ES-I3 (cell line): ENCODE results near the gene ATRN.
"Not testable (repeated sequence)": the region's sequence is repeated elsewhere in the genome, so short reads cannot be mapped to it uniquely, and the experiment has no call there.

Experiments
- H3K36me3 ChIP-seq: 2 replicates; pipeline ENCODE4 v1.6.1; 2013; ENCODE audit warnings: mild to moderate bottlenecking, low read length, control low read depth, moderate library complexity; ENCODE audit not compliant: insufficient read depth
- H3K4me1 ChIP-seq: 2 replicates; pipeline ENCODE4 v1.6.1; 2013; ENCODE audit warnings: mild to moderate bottlenecking, control low read depth, low read length; ENCODE audit not compliant: insufficient read depth
- H3K9ac ChIP-seq: 2 replicates; pipeline ENCODE4 v1.6.1; 2013; ENCODE audit warnings: low read depth, mild to moderate bottlenecking, low read length, moderate library complexity
- H3K9me3 ChIP-seq: 2 replicates; pipeline ENCODE4 v1.6.1; 2013; ENCODE audit warnings: mild to moderate bottlenecking, low read length, moderate library complexity; ENCODE audit not compliant: control insufficient read depth, insufficient read depth

Gene ATRN

DNA sequence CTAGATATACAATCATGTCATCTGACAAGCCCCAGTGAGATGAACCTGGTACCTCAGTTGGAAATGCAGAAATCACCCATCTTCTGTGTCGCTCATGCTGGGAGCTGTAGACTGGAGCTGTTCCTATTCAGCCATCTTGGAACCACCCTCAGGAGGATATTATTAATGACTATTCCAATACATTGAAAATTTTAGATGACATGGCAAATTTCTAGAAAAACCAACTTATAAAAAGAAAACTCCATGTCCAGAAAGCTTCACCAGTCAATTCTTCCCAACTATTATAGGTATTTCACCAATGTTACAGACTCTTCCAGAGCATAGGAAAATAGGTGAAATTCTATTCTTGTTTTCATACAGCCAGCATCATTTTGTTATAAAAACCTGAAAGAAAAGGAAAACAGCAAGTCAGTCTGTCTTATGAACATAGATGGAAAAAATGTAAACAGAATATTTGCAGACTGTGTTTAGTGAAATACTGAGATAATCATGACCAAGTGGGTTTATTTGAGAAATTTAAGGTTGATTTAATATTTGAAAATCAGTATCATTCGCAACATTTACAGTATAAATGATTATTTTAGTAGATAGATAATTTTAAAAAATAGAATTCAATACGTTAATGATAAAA is 43.3 kb downstream of the ATRN start:
- Histone ChIP-seq H3K36me3 (no peaks in the 10 kb centered on the region), H3K9ac (no peak overlapping the region), H3K4me1 (no peaks in the 10 kb centered on the region), H3K9me3 (no peaks in the 10 kb centered on the region)

DNA sequence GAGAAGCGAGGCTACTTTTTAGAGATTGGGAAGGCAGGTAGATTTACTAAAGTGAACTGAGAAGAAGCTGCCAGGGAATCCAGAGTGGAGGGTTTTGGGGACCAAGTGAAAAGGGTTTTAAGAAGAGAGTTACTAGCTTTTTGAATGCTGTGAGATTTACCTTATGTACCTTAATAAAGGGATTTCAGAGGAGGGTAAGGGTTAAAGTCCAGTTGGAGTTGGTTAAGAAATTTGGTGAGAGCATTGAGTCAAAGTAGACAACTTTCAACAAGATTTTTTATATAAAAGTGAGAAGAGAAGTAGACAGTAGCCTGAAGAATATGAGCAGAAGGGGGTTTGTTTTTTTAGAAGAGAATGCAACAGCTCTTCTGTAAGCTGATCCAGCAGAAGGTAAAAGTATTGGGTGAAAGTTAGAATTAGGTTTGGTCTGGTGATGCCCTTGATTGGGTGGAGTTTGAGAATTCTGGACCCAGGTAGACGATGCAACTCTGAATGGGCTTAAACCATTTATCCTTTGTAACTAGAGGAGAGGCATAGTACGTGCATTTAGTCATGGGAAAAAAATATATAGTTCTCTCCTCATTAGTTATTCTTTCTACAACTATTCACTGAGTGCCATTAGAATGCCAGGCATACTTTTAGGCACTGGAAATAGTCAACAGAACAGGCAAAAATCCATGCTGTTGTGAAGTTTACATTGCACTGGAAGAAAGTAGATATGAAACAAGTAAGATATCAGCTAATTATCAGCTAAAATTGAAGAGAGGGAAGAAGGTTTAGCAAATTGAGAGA is 44.8 kb downstream of the ATRN start:
- Histone ChIP-seq H3K9me3 (no peaks in the 10 kb centered on the region), H3K9ac (no peak overlapping the region), H3K4me1 (no peaks in the 10 kb centered on the region), H3K36me3 (no peaks in the 10 kb centered on the region)

DNA sequence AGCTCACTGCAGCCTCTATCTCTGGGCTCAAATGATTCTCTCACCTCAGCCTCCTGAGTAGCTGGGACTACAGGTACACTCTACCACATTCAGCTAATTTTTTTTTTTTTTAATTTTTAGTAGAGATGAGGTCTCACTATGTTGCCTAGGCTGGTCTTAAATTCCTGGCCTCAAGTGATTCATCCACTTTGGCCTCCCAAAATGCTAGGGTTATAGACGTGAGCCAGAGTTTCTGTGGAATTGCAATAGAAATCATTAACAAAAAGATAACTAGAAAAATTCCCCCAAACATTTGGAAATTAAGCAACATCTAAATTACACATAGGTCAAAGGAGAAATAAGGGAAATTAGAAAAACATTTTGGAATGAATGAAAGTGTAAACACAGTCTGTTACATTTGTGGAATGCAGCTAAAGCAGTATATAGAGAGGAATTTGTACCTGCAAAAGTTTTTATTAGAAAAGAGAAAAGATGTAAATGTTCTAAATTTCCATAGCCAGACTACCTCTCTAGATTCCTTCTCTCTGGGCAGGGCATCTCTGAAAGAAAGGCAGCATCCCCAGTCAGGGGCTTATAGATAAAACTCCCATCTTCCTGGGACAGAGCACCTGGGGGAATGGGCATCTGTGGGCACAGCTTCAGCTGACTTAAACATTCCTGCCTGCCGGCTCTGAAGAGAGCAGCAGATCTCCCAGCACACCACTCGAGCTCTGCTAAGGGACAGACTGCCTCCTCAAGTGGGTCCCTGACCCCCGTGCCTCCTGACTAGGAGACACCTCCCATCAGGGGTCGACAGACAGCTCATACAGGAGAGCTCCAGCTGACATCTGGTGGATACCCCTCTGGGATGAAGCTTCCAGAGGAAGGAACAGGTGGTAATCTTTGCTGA is 51.3 kb downstream of the ATRN start:
- Histone ChIP-seq H3K9me3 (peaks cover 8% of the 10 kb centered on the region), H3K9ac (no peak overlapping the region), H3K36me3 (no peaks in the 10 kb centered on the region), H3K4me1 (no peaks in the 10 kb centered on the region)

DNA sequence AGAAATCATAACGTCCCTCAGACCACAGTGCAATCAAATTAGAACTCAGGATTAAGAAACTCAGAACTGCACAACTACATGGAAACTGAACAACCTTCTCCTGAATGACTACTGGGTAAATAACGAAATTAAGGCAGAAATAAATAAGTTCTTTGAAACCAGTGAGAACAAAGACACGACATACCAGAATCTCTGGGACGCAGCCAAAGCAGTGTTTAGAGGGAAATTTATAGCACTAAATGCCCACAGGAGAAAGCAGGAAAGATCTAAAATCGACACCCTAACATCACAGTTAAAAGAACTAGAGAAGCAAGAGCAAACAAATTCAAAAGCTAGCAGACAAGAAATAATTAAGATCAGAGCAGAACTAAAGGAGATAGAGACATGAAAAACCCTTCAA is 53.9 kb downstream of the ATRN start:
- H3K9ac ChIP-seq, H3K9me3 ChIP-seq, H3K36me3 ChIP-seq, H3K4me1 ChIP-seq: not testable (repeated sequence)

DNA sequence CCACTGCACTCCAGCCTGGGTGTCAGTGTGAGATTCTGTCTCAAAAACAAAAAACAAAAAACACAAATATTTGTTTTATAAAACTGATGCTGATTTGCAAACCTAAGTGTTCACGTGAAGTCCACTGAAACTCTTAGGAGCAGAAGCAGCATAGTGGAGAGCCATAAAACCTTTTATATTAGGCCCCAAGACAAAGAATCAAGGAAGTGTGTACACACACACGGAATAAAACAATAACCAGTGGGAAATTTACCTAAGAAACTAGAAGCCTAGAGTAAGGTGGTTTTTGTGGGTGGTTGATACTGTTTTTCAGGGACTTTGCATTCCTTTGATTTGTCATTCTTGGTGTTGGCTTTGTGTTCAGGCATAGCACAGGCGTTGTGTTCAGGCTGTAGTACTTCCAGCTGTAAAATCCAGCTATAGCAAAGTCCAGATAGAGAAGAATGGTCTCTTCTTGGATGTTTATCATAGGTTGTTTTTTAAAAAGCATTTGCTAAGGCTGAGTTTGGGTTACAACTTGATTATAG is 61.3 kb downstream of the ATRN start:
- H3K9me3 ChIP-seq: no peaks in the 10 kb centered on the region
- H3K4me1 ChIP-seq: no peaks in the 10 kb centered on the region
- no peak overlapping the region for H3K9ac ChIP-seq
- no peaks in the 10 kb centered on the region for H3K36me3 ChIP-seq

DNA sequence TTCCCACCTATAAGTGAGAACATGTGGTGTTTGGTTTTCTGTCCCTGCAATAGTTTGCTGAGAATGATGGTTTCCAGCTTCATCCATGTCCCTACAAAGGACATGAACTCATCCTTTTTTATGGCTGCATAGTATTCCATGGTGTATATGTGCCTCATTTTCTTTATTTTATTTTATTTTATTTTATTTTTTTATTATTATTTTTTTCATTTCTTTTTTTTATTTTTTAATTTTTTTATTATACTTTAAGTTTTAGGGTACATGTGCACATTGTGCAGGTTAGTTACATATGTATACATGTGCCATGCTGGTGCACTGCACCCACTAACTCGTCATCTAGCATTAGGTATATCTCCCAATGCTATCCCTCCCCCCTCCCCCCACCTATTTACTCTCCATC is 66.9 kb downstream of the ATRN start:
- not testable (repeated sequence) for H3K4me1 ChIP-seq, H3K9ac ChIP-seq, H3K36me3 ChIP-seq, H3K9me3 ChIP-seq

DNA sequence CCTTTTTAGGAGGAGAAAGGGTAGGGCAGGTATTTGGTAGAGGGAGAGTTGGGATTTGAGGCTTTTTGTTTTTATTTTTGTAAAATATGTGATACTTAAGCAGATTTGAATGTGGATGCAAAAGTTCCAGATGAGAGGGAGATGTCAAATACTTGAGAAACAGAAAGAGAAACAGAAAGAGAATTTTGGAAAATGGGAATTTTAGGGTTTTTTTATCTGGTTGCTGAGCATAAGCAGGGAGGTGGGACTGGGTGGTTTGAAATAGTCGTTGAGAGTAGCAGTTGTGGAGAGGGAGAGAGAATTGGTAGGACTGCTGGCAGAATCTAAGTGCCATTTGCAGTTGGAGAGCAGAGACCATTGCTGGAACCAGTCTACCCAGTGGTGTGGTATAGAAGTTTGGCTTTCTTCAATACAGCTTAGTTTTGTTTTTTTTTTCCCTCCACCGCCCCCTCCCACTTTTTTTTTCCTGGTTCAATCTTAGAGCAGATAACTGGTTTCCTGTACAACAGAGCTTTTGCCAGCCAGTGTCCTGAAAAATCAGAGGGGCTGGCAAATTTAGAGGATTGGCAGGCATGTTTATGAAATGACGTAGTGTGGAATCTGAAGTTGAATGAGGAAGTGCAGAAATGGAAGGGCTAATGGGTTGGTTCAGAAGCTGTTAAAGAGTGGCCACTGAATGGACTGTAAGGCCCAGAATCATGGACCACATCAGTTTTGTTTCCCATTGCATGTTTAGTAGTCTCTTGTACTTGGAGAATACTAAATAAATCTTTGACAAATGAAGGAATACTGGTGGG is 68.7 kb downstream of the ATRN start:
- Histone ChIP-seq H3K9ac (no peak overlapping the region), H3K9me3 (no peaks in the 10 kb centered on the region), H3K36me3 (no peaks in the 10 kb centered on the region; the same call in 1 of the 2 replicates), H3K4me1 (no peaks in the 10 kb centered on the region)

DNA sequence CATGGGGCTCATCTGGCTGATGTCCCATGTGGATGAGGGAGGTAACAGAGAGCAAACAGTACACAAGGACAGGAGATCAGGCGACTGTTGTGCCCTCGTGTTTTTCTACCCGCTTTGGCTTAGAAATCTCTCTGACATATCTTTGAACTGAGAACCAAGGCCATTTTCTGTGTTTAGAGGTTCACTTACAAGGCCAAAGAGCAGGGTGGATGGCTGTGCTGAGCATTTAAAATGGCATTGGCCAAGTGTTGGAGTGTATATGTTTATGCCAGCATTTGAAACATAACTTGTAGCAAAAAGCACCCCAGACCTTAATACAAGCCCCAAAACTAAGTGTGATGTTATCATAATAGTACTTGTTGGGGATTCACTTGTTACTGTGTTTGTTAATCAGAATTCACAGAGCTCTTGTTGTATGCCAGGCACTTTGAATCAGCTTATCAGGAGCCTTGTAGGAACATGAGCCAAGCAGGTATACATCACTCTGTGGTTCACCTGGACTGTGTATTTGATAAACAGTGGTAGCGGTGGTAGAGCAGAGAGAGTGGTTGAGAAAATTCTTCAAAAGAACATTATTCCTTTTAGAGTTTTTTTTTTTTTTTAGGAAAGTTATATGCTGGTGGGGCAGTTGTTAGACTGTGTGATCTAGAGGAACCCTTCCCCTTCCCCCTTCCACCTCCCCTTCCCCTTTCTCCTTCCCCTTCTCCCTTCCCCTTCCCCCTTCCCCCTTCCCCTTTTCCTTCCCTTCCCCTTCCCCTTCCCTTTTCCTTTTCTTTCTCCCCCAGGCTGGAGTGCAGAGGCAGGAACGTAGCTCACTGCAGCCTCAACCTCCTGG is 71.3 kb downstream of the ATRN start:
- H3K9ac ChIP-seq: no peak overlapping the region

DNA sequence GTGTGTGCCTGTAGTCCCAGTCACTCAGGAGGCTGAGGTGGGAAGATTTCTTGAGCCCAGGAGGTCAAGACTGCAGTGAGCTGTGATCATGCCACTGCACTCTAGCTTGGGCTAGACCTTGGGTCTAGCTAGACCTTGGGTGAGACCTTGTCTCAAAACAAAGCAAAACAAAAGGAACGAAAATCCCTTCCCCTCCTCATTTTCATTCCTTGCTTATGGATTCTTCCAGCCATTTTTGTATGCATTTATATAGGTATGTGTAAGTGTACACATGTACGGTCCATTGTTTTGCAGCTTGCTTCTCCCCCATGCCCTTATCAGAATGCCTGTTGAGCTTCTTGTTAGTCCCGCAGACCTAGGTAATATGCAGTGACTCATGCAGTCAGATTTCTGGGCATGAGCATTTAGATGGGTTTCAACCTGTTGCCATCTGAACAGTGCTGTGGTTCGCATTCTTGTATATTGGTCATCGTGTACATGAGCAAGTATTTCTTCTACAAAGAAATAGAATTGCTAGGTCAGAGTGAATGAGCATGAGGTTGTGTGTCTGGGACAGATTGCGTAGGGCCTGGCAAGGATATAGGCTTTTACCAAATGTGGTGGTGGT is 73.2 kb downstream of the ATRN start:
- Histone ChIP-seq H3K9ac (no peak overlapping the region), H3K4me1 (no peaks in the 10 kb centered on the region), H3K36me3 (no peaks in the 10 kb centered on the region; the same call in 1 of the 2 replicates), H3K9me3 (no peaks in the 10 kb centered on the region)

More for the DNA sequence above, 71.3 kb downstream of the ATRN start:
- no peaks in the 10 kb centered on the region for H3K4me1 ChIP-seq
- H3K36me3 ChIP-seq: no peaks in the 10 kb centered on the region; the same call in 1 of the 2 replicates
- H3K9me3 ChIP-seq: no peaks in the 10 kb centered on the region

DNA sequence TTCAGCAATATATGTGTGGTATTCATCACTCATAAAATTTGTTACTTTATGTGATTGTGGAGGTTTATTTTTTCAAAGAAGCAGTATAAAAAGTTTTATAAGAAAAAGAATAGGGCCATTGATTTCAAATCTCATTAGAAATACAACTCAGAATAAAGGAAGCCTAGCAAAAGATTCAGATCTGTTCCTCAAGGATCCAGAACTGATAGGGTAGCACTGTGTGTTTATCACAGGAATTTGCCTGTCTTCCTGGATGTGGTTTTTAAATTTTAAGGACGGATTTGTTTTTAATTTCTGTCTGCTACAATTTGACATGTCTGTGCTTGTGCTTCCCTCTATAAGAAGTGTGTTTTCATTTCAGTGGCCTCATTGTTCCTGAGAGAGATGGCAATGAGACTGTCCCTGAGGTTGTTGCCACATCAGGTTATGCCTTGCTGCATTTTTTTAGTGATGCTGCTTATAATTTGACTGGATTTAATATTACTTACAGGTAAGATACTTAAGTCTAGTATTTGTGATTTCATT is 74.6 kb downstream of the ATRN start:
- no peak overlapping the region for H3K9ac ChIP-seq
- H3K36me3 ChIP-seq: no peaks in the 10 kb centered on the region; the same call in 1 of the 2 replicates
- H3K9me3 ChIP-seq: no peaks in the 10 kb centered on the region
- no peaks in the 10 kb centered on the region for H3K4me1 ChIP-seq

DNA sequence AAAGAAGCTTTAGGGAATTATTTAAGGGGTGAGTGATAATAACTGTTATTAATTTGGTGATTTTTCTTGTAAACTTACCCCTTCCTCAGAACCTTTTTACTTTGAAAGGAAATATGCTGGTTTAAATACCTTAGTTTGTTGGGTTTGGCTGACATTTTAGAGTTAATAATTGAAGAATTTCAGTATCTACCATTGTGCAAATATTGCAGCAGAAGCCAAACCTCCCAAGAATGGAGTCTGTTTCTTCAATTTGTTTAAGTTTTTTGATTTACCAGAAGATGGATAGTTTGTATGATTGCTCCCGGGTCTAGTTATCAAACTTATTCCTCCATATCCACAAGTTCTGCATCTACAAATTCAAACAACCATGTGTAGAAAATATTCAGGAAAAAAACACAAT is 77.1 kb downstream of the ATRN start:
- H3K36me3 ChIP-seq: no peaks in the 10 kb centered on the region
- no peaks in the 10 kb centered on the region for H3K9me3 ChIP-seq
- H3K4me1 ChIP-seq: no peaks in the 10 kb centered on the region
- H3K9ac ChIP-seq: no peak overlapping the region

DNA sequence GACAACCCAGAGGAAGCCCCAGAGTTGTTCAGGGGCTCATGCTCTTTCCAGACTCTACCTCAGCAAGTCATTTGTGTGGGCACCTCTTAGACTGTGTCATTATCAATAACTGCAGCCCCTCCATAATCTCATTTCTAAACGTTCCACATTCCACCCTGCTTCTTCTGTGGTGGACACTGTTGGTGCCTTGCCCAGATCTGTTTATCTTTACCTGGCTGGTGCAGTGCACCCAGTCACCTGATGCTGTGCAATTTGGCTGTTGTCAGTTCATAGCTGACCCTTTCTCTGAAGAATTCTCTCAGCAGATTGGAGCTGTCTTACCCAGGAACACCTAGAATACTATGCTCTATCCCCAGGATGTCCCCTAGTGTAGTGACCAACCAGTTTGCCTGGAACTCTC is 80.0 kb downstream of the ATRN start:
- no peaks in the 10 kb centered on the region for H3K4me1 ChIP-seq
- H3K9ac ChIP-seq: no peak overlapping the region
- H3K36me3 ChIP-seq: no peaks in the 10 kb centered on the region
- no peaks in the 10 kb centered on the region for H3K9me3 ChIP-seq
